GM12864 (cell line): ENCODE measurements around the gene DNER.

Experiments
- DNase-seq: peaks from one replicate; pipeline ENCODE4 v3.0.0-alpha.2; 2011; ENCODE audit warnings: low read depth
- H3K4me3 ChIP-seq: 2 replicates; pipeline ENCODE4 v1.5.1; 2011; ENCODE audit warnings: mild to moderate bottlenecking, low read depth, low read length, control low read depth
- CTCF ChIP-seq: IDR thresholded peaks from 2 replicates; pipeline ENCODE4 v1.5.1; 2011; ENCODE audit warnings: low read depth, mild to moderate bottlenecking, moderate library complexity, low read length, control low read depth, inconsistent platforms; ENCODE audit errors: missing control alignments

Gene DNER

DNA sequence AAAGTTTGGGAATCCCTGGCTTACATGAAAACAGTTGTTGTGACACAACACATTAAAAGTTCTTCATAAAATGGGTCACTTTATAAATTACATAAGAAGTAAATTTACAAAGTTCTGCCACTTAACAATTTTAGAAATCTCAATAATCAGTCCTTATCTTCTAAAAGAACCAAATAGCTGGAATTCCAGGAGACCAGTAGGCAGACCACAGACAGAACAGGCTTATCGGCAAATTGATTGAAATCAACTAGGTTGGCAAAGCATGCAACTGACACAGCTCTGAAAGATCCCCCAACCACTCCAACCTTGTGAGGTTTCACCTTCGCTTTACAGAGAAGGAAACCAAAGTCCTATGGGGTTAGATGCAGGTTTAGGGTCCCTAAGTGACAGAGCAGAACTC is 103.0 kb downstream of the DNER start:
- no peak for DNase-seq
- TF ChIP-seq CTCF: no peak
- no peak overlapping the region for H3K4me3 ChIP-seq

- no peak overlapping the region for H3K4me3 ChIP-seq
- no peak for DNase-seq
- no peak for TF ChIP-seq CTCF
Observed at GRCh38 chr2:229610872-229611271, 103.5 kb downstream of the DNER start.

DNA sequence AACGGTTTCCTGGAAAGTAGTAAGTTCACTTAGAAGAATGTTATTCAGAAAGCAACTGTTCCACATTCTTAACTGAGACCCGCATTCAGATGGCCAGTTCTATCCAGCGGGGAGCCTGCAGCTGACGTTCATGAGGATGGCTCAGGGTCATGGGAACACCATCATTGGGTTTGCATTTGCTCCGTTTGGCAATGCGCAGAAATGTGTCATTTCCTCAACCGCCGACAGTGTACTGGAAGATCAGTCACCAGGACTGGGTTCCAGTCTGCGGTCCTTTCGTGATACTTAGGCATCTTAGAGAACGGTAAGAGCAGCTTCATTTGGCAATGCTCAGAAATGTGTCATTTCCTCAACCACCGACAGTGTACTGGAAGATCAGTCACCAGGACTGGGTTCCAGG is 104.0 kb downstream of the DNER start:
- no peak overlapping the region for H3K4me3 ChIP-seq
- DNase-seq: no peak
- TF ChIP-seq CTCF: no peak

GRCh38 chr2:229601936-229602335 is 112.4 kb downstream of the DNER start:
- no peak for DNase-seq
- H3K4me3 ChIP-seq: no peak overlapping the region
- no peak for TF ChIP-seq CTCF

DNA sequence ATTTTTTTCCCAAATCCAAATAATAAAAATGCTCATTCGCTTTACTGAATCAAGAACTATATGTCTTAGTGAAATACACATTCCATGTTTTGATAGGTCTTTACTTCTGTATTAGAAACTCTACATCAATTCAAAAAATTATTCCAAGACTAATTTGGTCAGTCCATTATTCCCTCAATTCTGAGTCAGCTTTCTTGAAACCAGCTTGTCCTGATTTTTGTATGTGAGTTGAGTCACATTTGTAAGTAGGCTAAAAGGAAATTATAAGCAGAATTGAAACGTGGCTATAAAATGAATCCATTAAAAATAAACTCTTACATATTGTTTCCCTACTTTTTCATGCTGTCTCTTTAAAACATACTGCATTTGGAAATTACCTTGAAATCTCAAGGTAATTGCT is 113.0 kb downstream of the DNER start:
- DNase-seq: no peak
- no peak for TF ChIP-seq CTCF
- no peak overlapping the region for H3K4me3 ChIP-seq

DNA sequence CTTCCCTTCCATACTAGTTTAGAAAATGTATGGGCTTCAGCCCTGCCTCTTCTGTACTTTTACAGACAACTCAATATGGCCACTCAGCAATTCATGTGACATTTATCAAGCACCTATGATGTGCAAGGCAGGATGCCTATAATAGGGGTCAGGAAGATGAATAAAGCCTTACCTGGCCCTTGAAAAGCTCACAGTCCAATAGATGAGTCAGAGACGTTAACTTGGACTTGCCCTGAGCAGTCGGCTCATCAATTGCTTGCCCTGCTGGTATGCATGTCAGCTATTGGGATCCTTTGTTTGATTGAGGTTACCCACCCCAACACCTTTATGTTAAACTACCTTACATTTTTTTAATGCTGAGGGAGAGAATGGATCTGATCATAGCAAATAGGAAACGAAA is 116.1 kb downstream of the DNER start:
- H3K4me3 ChIP-seq: no peak overlapping the region
- TF ChIP-seq CTCF: no peak
- no peak for DNase-seq

GRCh38 chr2:229596796-229597195 is 117.6 kb downstream of the DNER start:
- DNase-seq: no peak
- no peak overlapping the region for H3K4me3 ChIP-seq
- TF ChIP-seq CTCF: no peak
